Liver (tissue), 2 donors: ENCODE data around the gene CRACR2A.

ENCODE experiments used
- CTCF ChIP-seq: fragments of 150-350 bp; IDR thresholded peaks from 2 replicates; pipeline ENCODE4 v1.5.1; 2017; ENCODE audit warnings: improper control_type of control experiment, low read depth, low read length; ENCODE audit not compliant: missing input control
- YY1 ChIP-seq: IDR thresholded peaks from 2 replicates; pipeline ENCODE4 v1.6.1; 2016; ENCODE audit warnings: antibody characterized with exemption, mild to moderate bottlenecking
- donor health status: healthy.

- TF ChIP-seq CTCF, result no peak
- no peak for TF ChIP-seq YY1
Observed at GRCh38 chr12:3668479-3669165, 84.3 kb downstream of the CRACR2A start.
